Ishikawa (cell line): Measurements from ENCODE around the gene DONSON.

Experiments
- CEBPB ChIP-seq: IDR thresholded peaks from 2 replicates; pipeline ENCODE4 v1.6.1; 2012
- EGR1 ChIP-seq: IDR thresholded peaks from 2 replicates; pipeline ENCODE4 v1.6.1; 2012
- EP300 ChIP-seq: IDR thresholded peaks from 2 replicates; pipeline ENCODE4 v1.6.1; 2012; ENCODE audit warnings: borderline replicate concordance
- FOXM1 ChIP-seq: IDR thresholded peaks from 2 replicates; pipeline ENCODE4 v1.6.1; 2012; ENCODE audit warnings: low read depth, borderline replicate concordance
- RAD21 ChIP-seq: IDR thresholded peaks from 2 replicates; pipeline ENCODE4 v1.6.1; 2012; ENCODE audit warnings: low read depth
- TCF12 ChIP-seq: IDR thresholded peaks from 2 replicates; pipeline ENCODE4 v1.6.1; 2012; ENCODE audit warnings: low read depth
- YY1 ChIP-seq: IDR thresholded peaks from 2 replicates; pipeline ENCODE4 v1.6.1; 2012; ENCODE audit warnings: low read depth
- ZBTB7A ChIP-seq: IDR thresholded peaks from 2 replicates; pipeline ENCODE4 v1.6.1; 2012; ENCODE audit warnings: low read depth
- TF ChIP-seq, protein P1 (sequence below): IDR thresholded peaks from 2 replicates; pipeline ENCODE4 v1.6.1; 2012
- TF ChIP-seq, protein P2 (sequence below): IDR thresholded peaks from 2 replicates; pipeline ENCODE4 v1.6.1; 2012

DNA sequence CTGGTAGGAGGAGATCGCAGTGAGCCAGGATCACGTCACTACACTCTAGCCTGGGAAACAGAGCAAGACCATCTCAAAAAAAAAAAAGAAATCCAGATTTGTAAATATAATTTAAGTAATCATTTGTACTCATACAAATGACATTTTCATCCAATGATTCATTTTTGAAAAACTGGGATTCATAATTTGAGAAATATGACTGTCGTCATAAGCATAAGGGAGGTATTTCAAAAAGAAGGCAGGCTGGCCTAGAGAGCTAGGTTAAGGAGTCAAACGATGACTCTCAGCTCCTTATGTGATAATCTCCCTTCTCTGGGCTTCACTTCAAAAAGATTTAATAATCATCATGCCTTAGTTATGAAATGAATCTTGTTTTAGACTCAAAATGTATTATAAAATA, 48.9 kb downstream of the DONSON start:
- no peak for TF ChIP-seq EP300
- no peak for TF ChIP-seq TCF12
- TF ChIP-seq ZBTB7A = no peak
- no peak for TF ChIP-seq YY1
- no peak for TF ChIP-seq EGR1
- no peak for TF ChIP-seq FOXM1
- no peak for TF ChIP-seq CEBPB
- TF ChIP-seq, protein P1, sequence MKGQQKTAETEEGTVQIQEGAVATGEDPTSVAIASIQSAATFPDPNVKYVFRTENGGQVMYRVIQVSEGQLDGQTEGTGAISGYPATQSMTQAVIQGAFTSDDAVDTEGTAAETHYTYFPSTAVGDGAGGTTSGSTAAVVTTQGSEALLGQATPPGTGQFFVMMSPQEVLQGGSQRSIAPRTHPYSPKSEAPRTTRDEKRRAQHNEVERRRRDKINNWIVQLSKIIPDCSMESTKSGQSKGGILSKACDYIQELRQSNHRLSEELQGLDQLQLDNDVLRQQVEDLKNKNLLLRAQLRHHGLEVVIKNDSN = no peak
- TF ChIP-seq RAD21 = no peak
- TF ChIP-seq, protein P2, sequence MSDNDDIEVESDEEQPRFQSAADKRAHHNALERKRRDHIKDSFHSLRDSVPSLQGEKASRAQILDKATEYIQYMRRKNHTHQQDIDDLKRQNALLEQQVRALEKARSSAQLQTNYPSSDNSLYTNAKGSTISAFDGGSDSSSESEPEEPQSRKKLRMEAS = no peak
